ENCODE results near the gene MUC21.
"Not testable (repeated sequence)": the region's sequence is repeated elsewhere in the genome, so short reads cannot be mapped to it uniquely, and the experiment has no call there.

The MUC21 gene

DNA sequence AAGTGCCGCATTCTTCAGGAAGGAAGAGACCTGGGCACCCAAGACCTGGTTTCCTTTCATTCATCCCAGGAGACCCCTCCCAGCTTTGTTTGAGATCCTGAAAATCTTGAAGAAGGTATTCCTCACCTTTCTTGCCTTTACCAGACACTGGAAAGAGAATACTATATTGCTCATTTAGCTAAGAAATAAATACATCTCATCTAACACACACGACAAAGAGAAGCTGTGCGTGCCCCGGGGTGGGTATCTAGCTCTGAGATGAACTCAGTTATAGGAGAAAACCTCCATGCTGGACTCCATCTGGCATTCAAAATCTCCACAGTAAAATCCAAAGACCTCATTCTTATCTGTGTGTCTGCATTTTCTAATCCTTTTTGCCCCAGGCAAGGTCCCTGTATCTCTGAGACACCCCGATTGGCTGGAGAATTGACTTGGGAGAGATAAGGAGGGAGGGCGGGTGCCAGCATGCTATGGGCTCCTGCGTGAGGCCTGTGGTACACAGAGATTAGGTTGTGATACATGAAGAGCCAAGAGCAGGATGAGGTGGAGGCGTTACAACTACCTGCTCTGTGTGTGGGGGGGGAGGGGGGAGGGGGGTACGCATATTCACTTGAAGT lies 4.8 kb downstream of the MUC21 start:
- H3K9me3 ChIP-seq (ENCODE audit: control insufficient read depth, insufficient read depth, low read length), result no peaks in the 10 kb centered on the region
- no peak for DNase-seq (ENCODE audit: low read depth, low spot score)
- no CpG with 5 or more reads among the region's 9 CpGs for WGBS (ENCODE audit: insufficient coverage, insufficient read length)
- no peak overlapping the region for H3K27ac ChIP-seq (ENCODE audit: low read length)
- no peaks in the 10 kb centered on the region for H3K4me1 ChIP-seq (ENCODE audit: control insufficient read depth, insufficient read depth, low read length)
- no peak overlapping the region for H3K4me3 ChIP-seq (ENCODE audit: low read length)
- no peaks in the 10 kb centered on the region; the same call in 1 of the 2 replicates for H3K36me3 ChIP-seq (ENCODE audit: control insufficient read depth, insufficient read depth, low read length)
- no peaks in the 10 kb centered on the region for H3K27me3 ChIP-seq (ENCODE audit: control insufficient read depth, insufficient read depth, low read length)

- no peaks in the 10 kb centered on the region for H3K27me3 ChIP-seq (ENCODE audit: control insufficient read depth, insufficient read depth, low read length)
- no peak overlapping the region for H3K4me3 ChIP-seq (ENCODE audit: low read length)
- no peak overlapping the region for H3K27ac ChIP-seq (ENCODE audit: low read length)
- DNase-seq (ENCODE audit: low read depth, low spot score), result no peak
- WGBS (ENCODE audit: insufficient coverage, insufficient read length), result no CpG with 5 or more reads among the region's 8 CpGs
- H3K9me3 ChIP-seq (ENCODE audit: control insufficient read depth, insufficient read depth, low read length), result no peaks in the 10 kb centered on the region
- no peaks in the 10 kb centered on the region; the same call in 1 of the 2 replicates for H3K36me3 ChIP-seq (ENCODE audit: control insufficient read depth, insufficient read depth, low read length)
- H3K4me1 ChIP-seq (ENCODE audit: control insufficient read depth, insufficient read depth, low read length), result no peaks in the 10 kb centered on the region
These were observed 7.0 kb downstream of the MUC21 start for GRCh38 chr6:30990422-30991086.

- Histone ChIP-seq H3K36me3 (ENCODE audit: control insufficient read depth, insufficient read depth, low read length) (no peaks in the 10 kb centered on the region; the same call in 1 of the 2 replicates), H3K27me3 (ENCODE audit: control insufficient read depth, insufficient read depth, low read length) (no peaks in the 10 kb centered on the region), H3K4me3 (ENCODE audit: low read length) (no peak overlapping the region), H3K9me3 (ENCODE audit: control insufficient read depth, insufficient read depth, low read length) (no peaks in the 10 kb centered on the region), H3K27ac (ENCODE audit: low read length) (no peak overlapping the region), H3K4me1 (ENCODE audit: control insufficient read depth, insufficient read depth, low read length) (no peaks in the 10 kb centered on the region)
- WGBS (ENCODE audit: insufficient coverage, insufficient read length), result no CpG with 5 or more reads among the region's 2 CpGs
- no peak for DNase-seq (ENCODE audit: low read depth, low spot score)
These were observed 8.4 kb downstream of the MUC21 start for GRCh38 chr6:30991891-30992290.

- H3K27me3 ChIP-seq (ENCODE audit: control insufficient read depth, insufficient read depth, low read length), result no peaks in the 10 kb centered on the region
- WGBS (ENCODE audit: insufficient coverage, insufficient read length), result no CpG with 5 or more reads among the region's 2 CpGs
- no peak overlapping the region for H3K27ac ChIP-seq (ENCODE audit: low read length)
- no peaks in the 10 kb centered on the region for H3K9me3 ChIP-seq (ENCODE audit: control insufficient read depth, insufficient read depth, low read length)
- H3K4me3 ChIP-seq (ENCODE audit: low read length), result no peak overlapping the region
- DNase-seq (ENCODE audit: low read depth, low spot score), result no peak
- no peaks in the 10 kb centered on the region for H3K36me3 ChIP-seq (ENCODE audit: control insufficient read depth, insufficient read depth, low read length)
- no peaks in the 10 kb centered on the region for H3K4me1 ChIP-seq (ENCODE audit: control insufficient read depth, insufficient read depth, low read length)
These were observed 13.8 kb downstream of the MUC21 start for GRCh38 chr6:30997301-30997700.

DNA sequence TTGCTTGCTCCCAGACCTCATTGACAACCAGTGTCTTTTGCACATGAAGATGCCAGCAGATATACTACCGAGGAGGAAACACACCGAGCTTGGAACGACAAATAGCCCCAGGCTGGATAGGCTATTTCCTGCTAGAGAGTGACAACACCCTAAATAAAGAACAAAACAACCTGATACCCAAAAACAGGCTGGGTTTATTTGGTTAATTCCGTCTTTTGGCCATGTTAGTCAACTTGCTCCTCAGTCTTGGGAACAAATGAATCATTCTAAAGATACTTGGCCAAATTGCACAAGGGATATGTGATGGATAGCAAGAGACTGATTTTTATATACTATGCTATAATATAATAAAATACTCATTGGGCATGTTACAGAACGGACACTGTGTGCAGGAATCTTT lies 15.3 kb downstream of the MUC21 start:
- Histone ChIP-seq H3K27ac (ENCODE audit: low read length) (no peak overlapping the region), H3K9me3 (ENCODE audit: control insufficient read depth, insufficient read depth, low read length) (no peaks in the 10 kb centered on the region), H3K4me3 (ENCODE audit: low read length) (no peak overlapping the region), H3K4me1 (ENCODE audit: control insufficient read depth, insufficient read depth, low read length) (no peaks in the 10 kb centered on the region), H3K27me3 (ENCODE audit: control insufficient read depth, insufficient read depth, low read length) (no peaks in the 10 kb centered on the region), H3K36me3 (ENCODE audit: control insufficient read depth, insufficient read depth, low read length) (no peaks in the 10 kb centered on the region)
- WGBS (ENCODE audit: insufficient coverage, insufficient read length), result no CpG with 5 or more reads among the region's 5 CpGs
- DNase-seq (ENCODE audit: low read depth, low spot score), result no peak

DNA sequence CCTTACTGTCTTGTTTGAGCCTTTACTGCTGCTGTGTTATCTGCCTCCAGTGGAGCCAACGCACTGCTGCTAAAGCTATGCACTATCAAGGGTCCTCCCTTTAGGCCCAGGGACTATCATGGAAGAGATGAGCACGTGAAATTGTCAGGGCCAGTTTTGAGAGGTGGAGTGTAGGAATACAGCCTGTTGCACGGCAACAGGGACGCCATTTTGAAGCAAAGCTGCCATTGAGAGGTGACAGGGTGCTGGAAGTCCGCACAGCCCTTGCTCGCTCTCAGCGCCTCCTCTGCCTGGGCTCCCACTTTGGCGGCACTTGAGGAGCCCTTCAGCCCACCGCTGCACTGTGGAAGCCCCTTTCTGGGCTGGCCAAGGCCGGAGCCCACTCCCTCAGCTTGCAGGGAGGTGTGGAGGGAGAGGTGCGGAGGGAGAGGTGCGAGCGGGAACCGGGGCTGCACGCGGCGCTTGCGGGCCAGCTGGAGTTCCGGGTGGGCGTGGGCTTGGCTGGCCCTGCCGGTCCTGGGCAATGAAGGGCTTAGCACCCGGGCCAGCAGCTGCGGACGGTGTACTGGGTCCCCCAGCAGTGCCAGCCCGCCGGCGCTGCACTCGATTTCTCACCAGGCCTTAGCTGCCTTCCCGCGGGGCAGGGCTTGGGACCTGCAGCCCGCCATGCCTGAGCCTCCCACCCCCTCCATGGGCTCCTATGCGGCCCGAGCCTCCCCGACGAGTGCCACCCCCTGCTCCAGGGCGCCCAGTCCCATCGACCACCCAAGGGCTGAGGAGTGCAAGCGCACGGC lies 16.7 kb downstream of the MUC21 start:
- not testable (repeated sequence) for H3K36me3 ChIP-seq (ENCODE audit: control insufficient read depth, insufficient read depth, low read length); DNase-seq (ENCODE audit: low read depth, low spot score); H3K9me3 ChIP-seq (ENCODE audit: control insufficient read depth, insufficient read depth, low read length); H3K4me1 ChIP-seq (ENCODE audit: control insufficient read depth, insufficient read depth, low read length); H3K27me3 ChIP-seq (ENCODE audit: control insufficient read depth, insufficient read depth, low read length); H3K4me3 ChIP-seq (ENCODE audit: low read length); H3K27ac ChIP-seq (ENCODE audit: low read length)
- no CpG with 5 or more reads among the region's 39 CpGs for WGBS (ENCODE audit: insufficient coverage, insufficient read length)

DNA sequence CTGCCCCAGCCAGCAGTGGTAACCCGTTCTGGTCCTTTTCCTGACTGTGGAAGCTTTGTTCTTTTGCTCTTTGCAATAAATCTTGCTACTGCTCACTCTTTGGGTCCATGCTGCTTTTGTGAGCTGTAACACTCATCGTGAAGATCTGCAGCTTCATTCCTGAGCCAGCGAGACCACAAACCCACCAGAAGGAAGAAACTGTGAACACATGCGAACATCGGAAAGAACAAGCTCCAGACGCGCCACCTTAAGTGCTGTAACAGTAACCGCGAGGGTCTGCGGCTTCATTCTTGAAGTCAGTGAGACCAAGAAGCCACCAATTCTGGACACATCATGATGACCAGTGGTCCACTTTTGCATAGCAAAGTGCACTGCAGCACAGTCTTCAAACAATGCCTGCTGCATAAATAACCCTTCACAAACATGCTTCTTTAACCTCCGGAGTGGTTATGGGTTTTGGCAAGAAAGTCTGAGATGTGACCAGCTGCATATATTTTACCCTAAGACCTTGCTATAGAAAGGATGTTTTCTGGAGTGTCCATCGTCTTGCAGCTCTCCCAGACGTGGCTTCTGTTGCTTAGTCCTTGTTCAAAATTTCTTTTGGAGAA lies 17.9 kb downstream of the MUC21 start:
- Histone ChIP-seq H3K4me3 (ENCODE audit: low read length) (no peak overlapping the region), H3K27me3 (ENCODE audit: control insufficient read depth, insufficient read depth, low read length) (no peaks in the 10 kb centered on the region), H3K36me3 (ENCODE audit: control insufficient read depth, insufficient read depth, low read length) (no peaks in the 10 kb centered on the region), H3K4me1 (ENCODE audit: control insufficient read depth, insufficient read depth, low read length) (no peaks in the 10 kb centered on the region), H3K9me3 (ENCODE audit: control insufficient read depth, insufficient read depth, low read length) (no peaks in the 10 kb centered on the region), H3K27ac (ENCODE audit: low read length) (no peak overlapping the region)
- no peak for DNase-seq (ENCODE audit: low read depth, low spot score)
- no CpG with 5 or more reads among the region's 13 CpGs for WGBS (ENCODE audit: insufficient coverage, insufficient read length)

- H3K27ac ChIP-seq (ENCODE audit: low read length), result no peak overlapping the region
- H3K4me3 ChIP-seq (ENCODE audit: low read length), result no peak overlapping the region
- no peak for DNase-seq (ENCODE audit: low read depth, low spot score)
- H3K27me3 ChIP-seq (ENCODE audit: control insufficient read depth, insufficient read depth, low read length), result no peaks in the 10 kb centered on the region
- no peaks in the 10 kb centered on the region for H3K36me3 ChIP-seq (ENCODE audit: control insufficient read depth, insufficient read depth, low read length)
- no peaks in the 10 kb centered on the region for H3K4me1 ChIP-seq (ENCODE audit: control insufficient read depth, insufficient read depth, low read length)
- no CpG with 5 or more reads among the region's 2 CpGs for WGBS (ENCODE audit: insufficient coverage, insufficient read length)
- H3K9me3 ChIP-seq (ENCODE audit: control insufficient read depth, insufficient read depth, low read length), result no peaks in the 10 kb centered on the region
These were observed 19.0 kb downstream of the MUC21 start for GRCh38 chr6:31002471-31002870.

DNA sequence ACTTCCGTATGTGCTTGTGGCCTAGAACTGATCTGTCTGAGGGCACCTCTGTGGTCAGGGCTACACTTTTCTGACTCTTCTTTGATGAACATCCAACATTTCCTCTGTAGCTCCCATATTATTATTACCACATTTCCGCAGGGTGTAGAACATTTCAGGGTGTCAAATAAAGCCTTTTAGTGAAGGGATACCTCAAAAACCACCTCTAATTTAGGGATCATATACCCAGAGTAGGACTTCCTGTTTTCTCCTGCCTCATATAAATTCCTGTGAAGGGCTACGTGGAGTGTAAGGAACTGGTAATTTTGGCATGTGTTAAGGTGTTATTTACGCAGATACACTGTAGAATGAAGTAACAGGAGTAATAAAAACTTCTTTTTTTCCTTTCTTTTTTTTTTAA lies 21.3 kb downstream of the MUC21 start:
- Histone ChIP-seq H3K27me3 (ENCODE audit: control insufficient read depth, insufficient read depth, low read length) (no peaks in the 10 kb centered on the region), H3K27ac (ENCODE audit: low read length) (no peak overlapping the region), H3K9me3 (ENCODE audit: control insufficient read depth, insufficient read depth, low read length) (no peaks in the 10 kb centered on the region), H3K36me3 (ENCODE audit: control insufficient read depth, insufficient read depth, low read length) (no peaks in the 10 kb centered on the region), H3K4me1 (ENCODE audit: control insufficient read depth, insufficient read depth, low read length) (no peaks in the 10 kb centered on the region), H3K4me3 (ENCODE audit: low read length) (no peak overlapping the region)
- WGBS (ENCODE audit: insufficient coverage, insufficient read length), result no CpG with 5 or more reads among the region's 4 CpGs
- no peak for DNase-seq (ENCODE audit: low read depth, low spot score)

- Histone ChIP-seq H3K27me3 (ENCODE audit: control insufficient read depth, insufficient read depth, low read length) (no peaks in the 10 kb centered on the region), H3K4me3 (ENCODE audit: low read length) (no peak overlapping the region), H3K9me3 (ENCODE audit: control insufficient read depth, insufficient read depth, low read length) (no peaks in the 10 kb centered on the region), H3K36me3 (ENCODE audit: control insufficient read depth, insufficient read depth, low read length) (no peaks in the 10 kb centered on the region), H3K27ac (ENCODE audit: low read length) (no peak overlapping the region), H3K4me1 (ENCODE audit: control insufficient read depth, insufficient read depth, low read length) (no peaks in the 10 kb centered on the region)
- WGBS (ENCODE audit: insufficient coverage, insufficient read length), result no CpG with 5 or more reads among the region's 9 CpGs
- DNase-seq (ENCODE audit: low read depth, low spot score), result no peak
These were observed 21.9 kb downstream of the MUC21 start for GRCh38 chr6:31005249-31006020.

All from iPS DF 6.9 (cell line).